GM23338 (cell line): ENCODE data around the gene KLRC3.
"Not testable (repeated sequence)": the region's sequence is repeated elsewhere in the genome, so short reads cannot be mapped to it uniquely, and the experiment has no call there.

Experiments
- CREB1 ChIP-seq: fragments of 250-450 bp; sonication (Bioruptor Pico); IDR thresholded peaks from 2 replicates; pipeline ENCODE4 v1.5.0; 2020; ENCODE audit warnings: low read depth, mild to moderate bottlenecking, moderate library complexity
- CTCF ChIP-seq, 2 experiments: fragments of 200-600 bp in 1 of 2; sonication (generic) in 1 of 2; conservative IDR thresholded peaks; 2 replicates each; pipeline versions ENCODE4 v1.5.1 to v1.6.1; 2016 to 2017; ENCODE audit warnings: antibody characterized with exemption in 2 of 2, low read depth in 2 of 2, mild to moderate bottlenecking in 2 of 2, moderate library complexity in 1 of 2
- EZH2 ChIP-seq: fragments of 200-600 bp; sonication (generic); IDR thresholded peaks from one replicate; pipeline ENCODE4 v1.8.0; 2017; ENCODE audit warnings: antibody characterized with exemption, mild to moderate bottlenecking, low read depth; ENCODE audit not compliant: unreplicated experiment
- EZH2phosphoT487 ChIP-seq: fragments of 200-600 bp; sonication (generic); IDR thresholded peaks from one replicate; pipeline ENCODE4 v1.8.1; 2018; ENCODE audit warnings: antibody characterized with exemption; ENCODE audit not compliant: unreplicated experiment
- JUNB ChIP-seq: IDR thresholded peaks from one replicate; pipeline ENCODE4 v1.6.1; 2016; ENCODE audit warnings: antibody characterized with exemption; ENCODE audit not compliant: unreplicated experiment
- POLR2AphosphoS5 ChIP-seq: IDR thresholded peaks from 2 replicates; pipeline ENCODE4 v1.6.1; 2016; ENCODE audit warnings: antibody characterized with exemption, low read depth
- ZNF331 ChIP-seq: fragments of 250-450 bp; sonication (Bioruptor Pico); IDR thresholded peaks from 2 replicates; pipeline ENCODE4 v1.5.0; 2020; ENCODE audit warnings: low read depth, mild to moderate bottlenecking, moderate library complexity
- TF ChIP-seq, protein P1 (sequence below): IDR thresholded peaks from 2 replicates; pipeline ENCODE4 v1.6.1; 2016; ENCODE audit warnings: antibody characterized with exemption
- TF ChIP-seq, protein P2 (sequence below): IDR thresholded peaks from one replicate; pipeline ENCODE4 v1.6.1; 2018; ENCODE audit warnings: antibody characterized with exemption; ENCODE audit not compliant: unreplicated experiment

- not testable (repeated sequence) for TF ChIP-seq POLR2AphosphoS5; CTCF (conservative IDR thresholded peaks at IDR 0.05; ENCODE audit: low read depth in 2 of 2); EZH2; EZH2phosphoT487; JUNB; CREB1 (CRISPR knock-in tag); ZNF331
- TF ChIP-seq, protein P1, sequence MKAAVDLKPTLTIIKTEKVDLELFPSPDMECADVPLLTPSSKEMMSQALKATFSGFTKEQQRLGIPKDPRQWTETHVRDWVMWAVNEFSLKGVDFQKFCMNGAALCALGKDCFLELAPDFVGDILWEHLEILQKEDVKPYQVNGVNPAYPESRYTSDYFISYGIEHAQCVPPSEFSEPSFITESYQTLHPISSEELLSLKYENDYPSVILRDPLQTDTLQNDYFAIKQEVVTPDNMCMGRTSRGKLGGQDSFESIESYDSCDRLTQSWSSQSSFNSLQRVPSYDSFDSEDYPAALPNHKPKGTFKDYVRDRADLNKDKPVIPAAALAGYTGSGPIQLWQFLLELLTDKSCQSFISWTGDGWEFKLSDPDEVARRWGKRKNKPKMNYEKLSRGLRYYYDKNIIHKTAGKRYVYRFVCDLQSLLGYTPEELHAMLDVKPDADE: not testable (repeated sequence)
- TF ChIP-seq, protein P2, sequence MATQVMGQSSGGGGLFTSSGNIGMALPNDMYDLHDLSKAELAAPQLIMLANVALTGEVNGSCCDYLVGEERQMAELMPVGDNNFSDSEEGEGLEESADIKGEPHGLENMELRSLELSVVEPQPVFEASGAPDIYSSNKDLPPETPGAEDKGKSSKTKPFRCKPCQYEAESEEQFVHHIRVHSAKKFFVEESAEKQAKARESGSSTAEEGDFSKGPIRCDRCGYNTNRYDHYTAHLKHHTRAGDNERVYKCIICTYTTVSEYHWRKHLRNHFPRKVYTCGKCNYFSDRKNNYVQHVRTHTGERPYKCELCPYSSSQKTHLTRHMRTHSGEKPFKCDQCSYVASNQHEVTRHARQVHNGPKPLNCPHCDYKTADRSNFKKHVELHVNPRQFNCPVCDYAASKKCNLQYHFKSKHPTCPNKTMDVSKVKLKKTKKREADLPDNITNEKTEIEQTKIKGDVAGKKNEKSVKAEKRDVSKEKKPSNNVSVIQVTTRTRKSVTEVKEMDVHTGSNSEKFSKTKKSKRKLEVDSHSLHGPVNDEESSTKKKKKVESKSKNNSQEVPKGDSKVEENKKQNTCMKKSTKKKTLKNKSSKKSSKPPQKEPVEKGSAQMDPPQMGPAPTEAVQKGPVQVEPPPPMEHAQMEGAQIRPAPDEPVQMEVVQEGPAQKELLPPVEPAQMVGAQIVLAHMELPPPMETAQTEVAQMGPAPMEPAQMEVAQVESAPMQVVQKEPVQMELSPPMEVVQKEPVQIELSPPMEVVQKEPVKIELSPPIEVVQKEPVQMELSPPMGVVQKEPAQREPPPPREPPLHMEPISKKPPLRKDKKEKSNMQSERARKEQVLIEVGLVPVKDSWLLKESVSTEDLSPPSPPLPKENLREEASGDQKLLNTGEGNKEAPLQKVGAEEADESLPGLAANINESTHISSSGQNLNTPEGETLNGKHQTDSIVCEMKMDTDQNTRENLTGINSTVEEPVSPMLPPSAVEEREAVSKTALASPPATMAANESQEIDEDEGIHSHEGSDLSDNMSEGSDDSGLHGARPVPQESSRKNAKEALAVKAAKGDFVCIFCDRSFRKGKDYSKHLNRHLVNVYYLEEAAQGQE: not testable (repeated sequence)
These were observed 20.7 kb upstream of the KLRC3 start for GRCh38 chr12:10441144-10441543.
